Gastrocnemius medialis (tissue), 4 donors: ENCODE results near the gene ESPNL.

ENCODE experiments used
- CTCF ChIP-seq, 5 experiments: fragments of 450-650 bp in 3 of 5; fragments of 200-600 bp in 2 of 5; sonication (generic) in 2 of 5; IDR thresholded peaks in 4 of 5; conservative IDR thresholded peaks in 1 of 5; 1 replicate in 4 of 5; 2 replicates in 1 of 5; pipeline ENCODE4 v1.5.1; 2016 to 2019; ENCODE audit warnings: antibody characterized with exemption in 5 of 5, mild to moderate bottlenecking in 3 of 5, moderate library complexity in 3 of 5
- POLR2A ChIP-seq, 2 donors: fragments of 450-650 bp; IDR thresholded peaks; one replicate each; pipeline ENCODE4 v1.6.1; 2017; ENCODE audit warnings: antibody characterized with exemption in 2 of 2, mild to moderate bottlenecking in 2 of 2, moderate library complexity in 2 of 2

- TF ChIP-seq POLR2A (IDR thresholded peaks at IDR 0.05) (no peak), CTCF (IDR thresholded peaks at IDR 0.05 in 4 of 5, conservative IDR thresholded peaks at IDR 0.05 in 1 of 5) (no peak)
Observed at GRCh38 chr2:238105506-238106338, 5.6 kb downstream of the ESPNL start.
